GM18519 (cell line): Measurements from ENCODE around the gene TPD52L2.
"Not testable (repeated sequence)": the region's sequence is repeated elsewhere in the genome, so short reads cannot be mapped to it uniquely, and the experiment has no call there.

Source experiments
- ATAC-seq: cut with Tn5 transposase; IDR thresholded peaks from one replicate; pipeline ENCODE4 v1.9.1; 2021; ENCODE audit warnings: mild to moderate bottlenecking, moderate library complexity; ENCODE audit not compliant: unreplicated experiment, low FRiP score

Gene TPD52L2

DNA sequence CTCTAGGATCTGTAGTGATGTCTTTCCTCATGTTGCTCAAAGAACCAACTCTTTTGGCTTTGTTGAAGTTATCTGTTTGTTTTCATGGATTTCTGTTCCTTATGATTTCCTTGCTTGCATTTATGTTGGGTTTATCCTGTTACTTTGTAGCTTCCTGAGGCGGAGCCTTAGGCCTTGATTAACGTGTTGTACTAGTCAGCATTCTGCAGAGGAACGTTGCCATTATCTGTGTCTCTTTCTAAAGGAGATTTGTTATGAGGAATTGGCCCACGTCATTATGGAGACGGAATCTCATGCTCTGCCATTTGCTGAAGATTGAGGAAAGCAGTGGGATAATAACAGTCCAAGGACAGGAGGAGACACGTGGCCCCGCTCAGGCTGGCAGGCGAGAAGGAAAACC lies 61.2 kb downstream of the TPD52L2 start:
- no peak for ATAC-seq

DNA sequence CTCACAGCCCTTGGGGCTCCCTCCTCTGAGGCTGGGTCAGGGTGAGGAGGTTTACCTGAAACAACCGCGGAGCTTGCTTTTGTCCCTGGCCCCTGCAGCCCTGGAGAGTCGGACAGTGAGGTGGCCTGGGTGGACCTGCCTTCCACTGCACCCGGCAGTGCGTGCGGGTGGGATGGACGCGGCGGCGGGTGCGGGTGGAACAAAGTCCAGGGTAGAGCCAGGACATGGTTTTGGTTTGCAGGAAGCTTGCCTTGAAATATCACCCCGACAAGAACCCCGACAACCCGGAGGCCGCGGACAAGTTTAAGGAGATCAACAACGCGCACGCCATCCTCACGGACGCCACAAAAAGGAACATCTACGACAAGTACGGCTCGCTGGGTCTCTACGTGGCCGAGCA lies 64.0 kb downstream of the TPD52L2 start:
- no peak for ATAC-seq

GRCh38 chr20:63929473-63929883 lies 64.4 kb downstream of the TPD52L2 start:
- ATAC-seq = not testable (repeated sequence)

- no peak for ATAC-seq
These were observed 66.0 kb downstream of the TPD52L2 start for GRCh38 chr20:63930971-63931553.

GRCh38 chr20:63931735-63932134 lies 66.7 kb downstream of the TPD52L2 start:
- no peak for ATAC-seq

DNA sequence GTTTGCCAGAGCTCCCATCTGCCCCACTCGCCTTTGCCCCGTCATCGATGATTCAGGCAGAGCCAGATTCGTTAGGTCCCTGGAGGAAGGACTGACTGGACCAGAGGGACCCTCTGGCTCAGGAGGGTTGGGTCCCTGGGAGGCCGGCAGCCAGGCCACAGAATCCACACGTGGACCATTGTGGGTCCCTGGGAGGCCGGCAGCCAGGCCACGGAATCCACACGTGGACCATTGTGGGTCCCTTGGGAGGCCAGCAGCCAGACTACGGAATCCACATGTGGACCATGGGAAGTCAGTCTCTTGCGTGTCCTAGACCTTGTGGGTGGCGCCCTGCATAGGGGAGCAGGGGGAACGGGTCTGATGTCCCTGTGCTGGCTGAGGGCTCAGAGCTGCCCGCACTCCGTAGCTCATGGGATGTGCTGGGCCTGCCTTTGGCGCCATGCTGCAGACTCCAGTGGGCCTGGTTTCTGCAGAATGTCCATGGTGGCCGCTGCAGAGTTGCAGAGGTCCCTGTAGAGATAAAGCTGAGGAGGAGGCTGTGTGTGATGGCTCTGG lies 67.6 kb downstream of the TPD52L2 start:
- ATAC-seq = no peak

DNA sequence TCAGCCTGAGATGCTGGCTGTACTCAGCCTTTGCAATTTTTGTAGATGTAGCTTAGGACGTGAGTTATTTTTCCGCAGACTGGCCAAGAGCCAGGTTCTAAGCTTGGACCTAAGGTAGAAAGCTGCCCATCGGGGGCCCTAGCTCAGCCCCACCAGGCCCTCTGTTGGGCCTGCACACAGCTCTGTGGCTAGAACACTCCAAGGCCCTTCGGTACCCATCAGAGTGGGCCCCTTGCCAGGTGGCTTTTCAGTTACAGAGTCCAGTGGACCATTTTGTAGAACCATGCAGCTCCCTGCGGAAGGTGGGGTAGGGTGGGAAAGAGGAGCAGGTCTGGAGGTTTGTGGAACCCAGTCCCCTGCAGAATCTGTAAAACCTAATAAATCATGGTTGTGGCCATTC lies 68.6 kb downstream of the TPD52L2 start:
- no peak for ATAC-seq

DNA sequence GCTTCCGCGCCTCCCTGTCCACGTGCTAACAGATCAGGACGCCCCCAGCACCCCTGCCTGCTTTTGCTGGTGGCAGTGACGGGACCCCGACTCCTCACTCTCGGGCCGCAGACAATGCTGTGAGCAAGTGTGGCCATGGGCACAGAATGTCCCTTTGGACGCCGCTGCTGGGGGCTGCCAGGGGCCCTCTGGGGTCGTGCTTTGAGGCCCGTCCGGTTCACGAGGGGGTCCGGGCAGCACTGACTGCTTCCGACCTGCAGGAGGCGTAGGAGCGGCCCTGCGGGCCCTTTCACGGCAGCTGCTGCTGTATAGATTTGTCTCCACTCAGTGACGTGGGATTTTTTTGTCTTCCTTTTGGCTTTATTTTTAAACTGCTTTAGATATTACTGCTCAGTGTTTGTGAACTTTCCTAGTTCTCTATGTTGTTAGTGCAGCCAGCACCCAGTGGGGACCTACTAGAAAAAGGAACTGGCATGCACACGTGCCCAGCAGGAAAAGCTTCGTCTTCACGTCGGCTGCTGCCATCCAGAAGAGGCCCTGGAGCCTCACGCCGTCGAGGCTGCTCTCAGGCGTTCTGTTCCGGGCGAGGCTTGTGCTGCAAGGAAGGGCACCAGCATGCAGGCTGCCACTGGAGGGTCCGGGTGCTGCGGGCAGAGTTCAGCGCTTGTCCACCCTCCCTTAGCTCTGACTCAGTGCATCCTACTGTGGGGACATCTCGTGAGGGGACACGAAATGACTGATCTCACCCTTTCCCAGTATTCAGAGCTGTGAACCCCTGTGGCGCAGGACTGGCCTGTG lies 69.4 kb downstream of the TPD52L2 start:
- no peak for ATAC-seq

DNA sequence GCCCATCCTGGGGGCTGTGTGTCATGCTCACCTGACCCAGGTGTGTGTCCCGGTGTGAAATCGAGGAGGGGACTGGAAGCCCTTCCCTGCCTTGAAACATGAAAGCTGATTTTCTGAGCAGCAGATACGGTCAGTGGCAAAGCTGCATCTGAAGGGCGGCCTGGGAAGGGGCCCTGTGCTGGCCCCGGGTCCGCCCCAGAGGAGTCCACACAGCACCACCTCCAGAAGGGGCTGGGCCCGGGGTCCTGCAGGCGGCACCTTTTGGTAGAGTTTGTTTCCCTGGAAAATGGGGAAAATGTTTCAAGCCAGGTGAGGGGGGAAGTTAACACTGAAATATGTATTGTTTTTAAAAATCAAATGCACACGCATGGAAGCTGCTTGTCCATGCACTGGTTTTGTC lies 70.4 kb downstream of the TPD52L2 start:
- ATAC-seq = no peak

- ATAC-seq = no peak
These were observed 72.5 kb downstream of the TPD52L2 start for GRCh38 chr20:63937596-63937995.

- no peak for ATAC-seq
These were observed 74.2 kb downstream of the TPD52L2 start for GRCh38 chr20:63939061-63939935.

GRCh38 chr20:63940071-63940471 lies 75.0 kb downstream of the TPD52L2 start:
- ATAC-seq = no peak

DNA sequence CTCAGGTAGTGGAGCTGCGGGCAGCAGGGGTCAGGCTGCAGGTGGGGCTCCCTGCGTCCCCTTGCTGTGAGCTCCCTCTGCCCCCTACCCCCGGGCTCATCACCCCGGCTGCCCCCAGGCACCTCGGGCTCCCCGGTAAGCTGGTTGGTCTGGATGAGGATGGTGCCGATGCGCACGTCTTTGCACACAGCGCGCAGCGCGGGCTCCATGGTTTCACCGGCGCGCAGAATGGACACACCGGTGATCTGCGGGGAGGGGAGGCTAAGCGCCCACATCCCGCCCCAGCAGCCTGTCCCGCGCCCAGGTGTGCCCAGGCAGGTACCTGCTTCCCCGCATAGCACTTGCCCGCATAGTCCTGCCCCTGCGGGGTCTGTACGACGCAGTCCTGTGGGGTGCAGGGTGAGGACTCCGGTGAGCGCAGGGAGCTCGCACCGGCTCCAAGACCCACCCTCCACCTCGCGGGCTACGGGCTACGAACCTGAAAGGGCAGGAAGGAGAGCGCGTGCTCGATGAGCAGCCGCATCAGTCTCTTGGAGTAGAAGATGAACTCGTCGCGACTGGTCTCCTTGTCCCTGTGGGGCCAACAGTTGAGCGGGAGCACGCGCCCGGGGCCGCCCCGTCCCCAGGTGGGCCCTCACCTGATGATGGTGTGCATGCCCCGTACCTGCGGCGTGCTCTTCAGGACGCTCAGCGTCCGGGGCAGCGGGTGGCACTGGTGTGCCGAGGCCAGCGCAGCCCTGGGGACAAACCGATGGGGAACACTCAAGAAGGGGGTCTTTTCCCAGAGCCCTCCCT lies 75.6 kb downstream of the TPD52L2 start:
- no peak for ATAC-seq
